K562 (cell line): ENCODE data around the gene AGR3.

ENCODE experiments used
- CTCF ChIP-seq, 3 experiments: IDR thresholded peaks in 2 of 3; conservative IDR thresholded peaks in 1 of 3; 2 replicates each; pipeline ENCODE4 v1.5.1; 2011 to 2012; ENCODE audit warnings: low read length in 3 of 3, mild to moderate bottlenecking in 3 of 3, control low read depth in 2 of 3, improper control_type of control experiment in 1 of 3, inconsistent platforms in 1 of 3, low read depth in 1 of 3, mixed read lengths in 1 of 3, moderate library complexity in 1 of 3; ENCODE audit not compliant: insufficient read depth in 2 of 3
- EZH2 ChIP-seq: IDR thresholded peaks from 2 replicates; pipeline ENCODE4 v1.6.1; 2012; ENCODE audit warnings: low read depth, mild to moderate bottlenecking, inconsistent platforms, low read length, borderline replicate concordance
- FOSL1 ChIP-seq: fragments of 200-800 bp; sonication (Bioruptor generic); conservative IDR thresholded peaks from 2 replicates; pipeline ENCODE4 v1.6.1; 2016; ENCODE audit warnings: missing genetic modification characterization, missing compliant biosample characterization
- HDAC2 ChIP-seq: fragments of 450-650 bp; IDR thresholded peaks from 2 replicates; pipeline ENCODE4 v1.6.1; 2016; ENCODE audit warnings: mild to moderate bottlenecking
- JUN ChIP-seq, 2 experiments: sonication (generic) in 1 of 2; formaldehyde crosslinking in 1 of 2; IDR thresholded peaks; 2 replicates each; pipeline versions ENCODE4 v1.6.1 to v1.8.0; 2012 to 2022; ENCODE audit warnings: borderline replicate concordance in 2 of 2, mild to moderate bottlenecking in 2 of 2, improper control_type of control experiment in 1 of 2, low read depth in 1 of 2, low read length in 1 of 2, missing genetic modification reagents in 1 of 2
- MXD1 ChIP-seq: fragments of 250-450 bp; sonication (Bioruptor Pico); IDR thresholded peaks from 2 replicates; pipeline ENCODE4 v1.8.0; 2021; ENCODE audit warnings: borderline replicate concordance, mild to moderate bottlenecking, moderate library complexity; ENCODE audit not compliant: poor library complexity, severe bottlenecking
- POLR2A ChIP-seq: fragments of 450-650 bp; conservative IDR thresholded peaks from 2 replicates; pipeline ENCODE4 v1.6.1; 2016
- POLR2AphosphoS5 ChIP-seq: IDR thresholded peaks from 2 replicates; pipeline ENCODE4 v1.6.1; 2011; ENCODE audit warnings: mild to moderate bottlenecking, low read depth, low read length, moderate library complexity; ENCODE audit not compliant: control insufficient read depth, insufficient read depth
- SRSF1 ChIP-seq: fragments of 200-400 bp; formaldehyde crosslinking; IDR thresholded peaks from 2 replicates; pipeline ENCODE4 v1.6.1; 2017; ENCODE audit warnings: mild to moderate bottlenecking, low read depth, low read length, moderate library complexity
- TAF1 ChIP-seq: IDR thresholded peaks from 2 replicates; pipeline ENCODE4 v1.6.1; 2011; ENCODE audit warnings: mild to moderate bottlenecking, low read length, moderate library complexity; ENCODE audit not compliant: insufficient read depth, control insufficient read depth, severe bottlenecking; ENCODE audit errors: extremely low read depth

- TF ChIP-seq POLR2A (no peak), EZH2 (no peak), POLR2AphosphoS5 (no peak), TAF1 (no peak), HDAC2 (no peak), CTCF (IDR thresholded peaks at IDR 0.05 in 2 of 3, conservative IDR thresholded peaks at IDR 0.05 in 1 of 3; ENCODE audit: insufficient read depth in 2 of 3, low read depth in 1 of 3, low read length in 3 of 3) (no peak), JUN (IDR thresholded peaks at IDR 0.05; ENCODE audit: borderline replicate concordance, low read depth, low read length) (no peak), JUN (CRISPR knock-in tag; IDR thresholded peaks at IDR 0.05; ENCODE audit: borderline replicate concordance) (no peak), SRSF1 (no peak), MXD1 (CRISPR knock-in tag) (no peak), FOSL1 (tag) (no peak)
These were observed 41.2 kb upstream of the AGR3 start for GRCh38 chr7:16923019-16923418.
